HepG2 (cell line): ENCODE data around the gene SSX4B.

Source experiments
- MYNN ChIP-seq: sonication (generic); formaldehyde crosslinking; IDR thresholded peaks from 2 replicates; pipeline ENCODE4 v1.4.0; 2020; ENCODE audit warnings: mild to moderate bottlenecking, low read depth, missing genetic modification reagents
- TP53 ChIP-seq: sonication (generic); formaldehyde crosslinking; conservative IDR thresholded peaks from 2 replicates; pipeline ENCODE4 v1.4.0; 2020; ENCODE audit warnings: missing genetic modification reagents
- ZBTB8A ChIP-seq: sonication (generic); formaldehyde crosslinking; IDR thresholded peaks from 2 replicates; pipeline ENCODE4 v1.4.0; 2020; ENCODE audit warnings: mild to moderate bottlenecking, low read depth, missing genetic modification reagents, borderline replicate concordance
- ZKSCAN8 ChIP-seq: IDR thresholded peaks from 2 replicates; pipeline ENCODE4 v1.6.1; 2016; ENCODE audit warnings: borderline replicate concordance, missing genetic modification reagents, missing compliant biosample characterization
- TF ChIP-seq, protein P1 (sequence below): IDR thresholded peaks from 2 replicates; pipeline ENCODE4 v1.6.1; 2012; ENCODE audit warnings: inconsistent platforms

DNA sequence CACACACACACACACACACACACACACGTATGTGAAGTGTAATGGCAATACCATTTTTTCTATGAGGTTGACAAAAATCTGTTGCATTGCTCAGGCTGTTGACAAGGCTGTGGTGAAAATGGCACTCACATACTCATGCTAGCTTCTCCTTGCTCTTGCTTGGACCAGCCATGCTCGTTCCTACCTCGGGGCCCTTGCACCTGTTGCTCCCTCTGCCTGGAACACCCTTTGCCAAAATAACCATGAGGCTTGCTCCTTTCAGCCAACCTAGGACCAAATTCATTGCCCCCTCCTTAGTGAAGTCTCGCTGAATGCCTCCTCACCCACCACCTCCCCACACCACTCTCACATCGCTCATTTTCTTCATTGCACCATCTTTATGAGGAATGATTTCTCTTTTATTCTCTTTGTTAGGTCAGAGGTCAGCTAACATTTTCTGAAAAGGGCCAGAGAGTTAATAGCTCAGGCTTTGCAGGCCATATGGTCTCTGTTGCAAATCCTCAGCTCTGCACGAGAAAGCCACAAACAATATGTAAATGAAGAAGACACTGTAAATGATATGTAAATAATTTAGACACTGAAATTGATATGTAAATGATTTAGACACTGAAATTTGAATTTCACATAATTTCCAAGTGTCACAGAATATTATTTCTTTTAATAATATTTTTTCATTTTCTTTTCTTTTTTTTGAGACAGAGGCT is 45.0 kb upstream of the SSX4B start:
- TF ChIP-seq, protein P1, sequence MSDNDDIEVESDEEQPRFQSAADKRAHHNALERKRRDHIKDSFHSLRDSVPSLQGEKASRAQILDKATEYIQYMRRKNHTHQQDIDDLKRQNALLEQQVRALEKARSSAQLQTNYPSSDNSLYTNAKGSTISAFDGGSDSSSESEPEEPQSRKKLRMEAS, result no peak
- no peak for TF ChIP-seq TP53 (CRISPR knock-in tag)
- no peak for TF ChIP-seq ZBTB8A (CRISPR knock-in tag)
- TF ChIP-seq MYNN (CRISPR knock-in tag), result no peak
- no peak for TF ChIP-seq ZKSCAN8
